Neural progenitor cell (in vitro differentiated cells): ENCODE data around the gene ITSN1. TPM values are rescaled to one million over a fixed set of nuclear protein-coding genes. Genes with fewer than 3 reads are reported as not detected.
A peak's percentile ranks its signal among the peaks of the same experiment; 100 is the strongest.
"Not testable (repeated sequence)": the region's sequence is repeated elsewhere in the genome, so short reads cannot be mapped to it uniquely, and the experiment has no call there.

Experiments used
- DNase-seq: peaks from one replicate; pipeline ENCODE4 v3.0.0-alpha.2; 2016; ENCODE audit warnings: low spot score
- H2AFZ ChIP-seq: fragments of 200-600 bp; sonication (generic); replicated peaks from 2 replicates; pipeline ENCODE4 v1.6.1; 2016; ENCODE audit warnings: antibody characterized with exemption
- H3F3A ChIP-seq: fragments of 200-600 bp; sonication (generic); 2 replicates; pipeline ENCODE4 v1.6.1; 2016; ENCODE audit warnings: antibody characterized with exemption, low read depth
- H3K27ac ChIP-seq: fragments of 200-600 bp; sonication (generic); 2 replicates; pipeline ENCODE4 v1.5.1; 2016; ENCODE audit warnings: mild to moderate bottlenecking
- H3K27me3 ChIP-seq: fragments of 200-600 bp; sonication (generic); 2 replicates; pipeline ENCODE4 v1.6.1; 2016; ENCODE audit warnings: mild to moderate bottlenecking, moderate library complexity
- H3K36me3 ChIP-seq: fragments of 200-600 bp; sonication (generic); 2 replicates; pipeline ENCODE4 v1.5.1; 2016
- H3K4me1 ChIP-seq: fragments of 200-600 bp; sonication (generic); 2 replicates; pipeline ENCODE4 v1.6.1; 2016; ENCODE audit warnings: mixed run types
- H3K4me2 ChIP-seq: fragments of 200-600 bp; sonication (generic); 2 replicates; pipeline ENCODE4 v1.6.1; 2016
- H3K4me3 ChIP-seq: fragments of 200-600 bp; sonication (generic); 2 replicates; pipeline ENCODE4 v1.5.1; 2016
- H3K79me2 ChIP-seq: fragments of 200-600 bp; sonication (generic); 2 replicates; pipeline ENCODE4 v1.6.1; 2016; ENCODE audit warnings: low read depth
- H3K9ac ChIP-seq: fragments of 200-600 bp; sonication (generic); 2 replicates; pipeline ENCODE4 v1.6.1; 2016
- H3K9me3 ChIP-seq: fragments of 200-600 bp; sonication (generic); 2 replicates; pipeline ENCODE4 v1.5.1; 2016; ENCODE audit warnings: low read depth
- H4K20me1 ChIP-seq: fragments of 200-600 bp; sonication (generic); 2 replicates; pipeline ENCODE4 v1.6.1; 2016; ENCODE audit warnings: low read depth
- H3K27ac Mint-ChIP-seq: 3 replicates; pipeline ENCODE4 v1.8.0; 2021; ENCODE audit warnings: mixed read lengths
- H3K27me3 Mint-ChIP-seq: 2 replicates; pipeline ENCODE4 v1.8.0; 2022; ENCODE audit warnings: low read depth, mild to moderate bottlenecking, inconsistent platforms, moderate library complexity, mixed read lengths; ENCODE audit not compliant: insufficient read depth
- H3K36me3 Mint-ChIP-seq: 3 replicates; pipeline ENCODE4 v1.8.0; 2021; ENCODE audit warnings: mixed read lengths
- H3K4me1 Mint-ChIP-seq: 3 replicates; pipeline ENCODE4 v1.8.0; 2021; ENCODE audit warnings: mixed read lengths
- H3K4me3 Mint-ChIP-seq: 3 replicates; pipeline ENCODE4 v1.8.0; 2021; ENCODE audit warnings: mild to moderate bottlenecking, moderate library complexity, mixed read lengths
- H3K9me3 Mint-ChIP-seq: 3 replicates; pipeline ENCODE4 v1.8.0; 2020; ENCODE audit warnings: mixed read lengths
- EZH2 ChIP-seq: fragments of 200-600 bp; sonication (generic); IDR thresholded peaks from 2 replicates; pipeline ENCODE4 v1.6.1; 2017; ENCODE audit warnings: antibody characterized with exemption, mild to moderate bottlenecking, moderate library complexity
- EZH2phosphoT487 ChIP-seq: fragments of 200-600 bp; sonication (generic); IDR thresholded peaks from 2 replicates; pipeline ENCODE4 v1.6.1; 2017; ENCODE audit warnings: antibody characterized with exemption
- total RNA-seq: library from RNA; depleted of rRNA; stranded (reverse); fragments of >200 nt; gene quantifications from 2 replicates; pipeline ENCODE4 v1.2.3, GENCODE V29; 2015; ENCODE audit warnings: low replicate concordance
- TF ChIP-seq, protein P1 (sequence below): fragments of 200-600 bp; sonication (generic); IDR thresholded peaks from 2 replicates; pipeline ENCODE4 v1.5.1; 2017; ENCODE audit warnings: antibody characterized with exemption, mild to moderate bottlenecking

Gene ITSN1
- total RNA-seq, 1 donor from 2014 or later, result 136 TPM

DNA sequence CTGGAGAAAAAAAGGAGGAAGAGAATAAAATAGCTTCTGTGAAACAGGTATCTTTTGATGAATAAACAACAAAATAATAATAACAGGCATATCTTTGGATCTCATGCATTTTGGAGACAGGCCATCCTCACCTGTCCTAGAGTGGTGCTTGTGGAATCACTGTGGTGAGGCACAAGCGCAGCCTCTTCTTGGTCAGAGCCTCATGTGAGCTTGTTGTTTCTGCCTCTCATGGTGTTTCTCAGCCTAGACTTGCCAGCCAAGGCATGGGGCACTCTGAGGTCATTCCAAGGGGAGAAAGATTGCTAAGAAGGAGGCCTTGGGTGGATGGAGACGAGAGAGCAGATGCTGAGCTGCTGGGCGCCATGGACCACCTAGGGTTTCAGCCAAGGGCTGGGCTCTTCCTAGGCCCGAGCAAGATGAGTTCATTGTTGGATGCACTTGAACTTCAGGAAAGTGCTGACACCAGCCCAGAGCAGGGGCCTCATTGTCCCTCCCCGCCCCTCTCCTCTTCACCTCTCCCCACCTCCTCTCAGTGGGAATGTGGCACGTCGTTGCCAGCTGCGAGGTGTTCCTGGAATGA lies 223.8 kb downstream of the ITSN1 start:
- TF ChIP-seq EZH2phosphoT487 (no peak), EZH2 (no peak)
- TF ChIP-seq, protein P1, sequence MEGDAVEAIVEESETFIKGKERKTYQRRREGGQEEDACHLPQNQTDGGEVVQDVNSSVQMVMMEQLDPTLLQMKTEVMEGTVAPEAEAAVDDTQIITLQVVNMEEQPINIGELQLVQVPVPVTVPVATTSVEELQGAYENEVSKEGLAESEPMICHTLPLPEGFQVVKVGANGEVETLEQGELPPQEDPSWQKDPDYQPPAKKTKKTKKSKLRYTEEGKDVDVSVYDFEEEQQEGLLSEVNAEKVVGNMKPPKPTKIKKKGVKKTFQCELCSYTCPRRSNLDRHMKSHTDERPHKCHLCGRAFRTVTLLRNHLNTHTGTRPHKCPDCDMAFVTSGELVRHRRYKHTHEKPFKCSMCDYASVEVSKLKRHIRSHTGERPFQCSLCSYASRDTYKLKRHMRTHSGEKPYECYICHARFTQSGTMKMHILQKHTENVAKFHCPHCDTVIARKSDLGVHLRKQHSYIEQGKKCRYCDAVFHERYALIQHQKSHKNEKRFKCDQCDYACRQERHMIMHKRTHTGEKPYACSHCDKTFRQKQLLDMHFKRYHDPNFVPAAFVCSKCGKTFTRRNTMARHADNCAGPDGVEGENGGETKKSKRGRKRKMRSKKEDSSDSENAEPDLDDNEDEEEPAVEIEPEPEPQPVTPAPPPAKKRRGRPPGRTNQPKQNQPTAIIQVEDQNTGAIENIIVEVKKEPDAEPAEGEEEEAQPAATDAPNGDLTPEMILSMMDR, result no peak
- H3F3A ChIP-seq, result no peaks in the 10 kb centered on the region
- H3K27ac ChIP-seq, result no peak overlapping the region
- no peak for DNase-seq
- no peak overlapping the region for H3K9ac ChIP-seq
- H3K4me3 Mint-ChIP-seq, result no peak overlapping the region
- no peaks in the 10 kb centered on the region for H3K9me3 ChIP-seq
- H3K36me3 Mint-ChIP-seq, result peaks cover 5% of the 10 kb centered on the region
- no peaks in the 10 kb centered on the region for H4K20me1 ChIP-seq
- no peaks in the 10 kb centered on the region for H3K36me3 ChIP-seq
- no peaks in the 10 kb centered on the region for H3K4me1 Mint-ChIP-seq
- peaks cover 7% of the 10 kb centered on the region for H3K27me3 Mint-ChIP-seq
- H2AFZ ChIP-seq, result no peak overlapping the region
- peaks cover 5% of the 10 kb centered on the region for H3K9me3 Mint-ChIP-seq
- H3K27me3 ChIP-seq, result no peaks in the 10 kb centered on the region
- no peaks in the 10 kb centered on the region for H3K4me1 ChIP-seq
- no peak overlapping the region for H3K4me3 ChIP-seq
- no peaks in the 10 kb centered on the region for H3K79me2 ChIP-seq
- no peak overlapping the region for H3K27ac Mint-ChIP-seq
- H3K4me2 ChIP-seq, result no peak overlapping the region

DNA sequence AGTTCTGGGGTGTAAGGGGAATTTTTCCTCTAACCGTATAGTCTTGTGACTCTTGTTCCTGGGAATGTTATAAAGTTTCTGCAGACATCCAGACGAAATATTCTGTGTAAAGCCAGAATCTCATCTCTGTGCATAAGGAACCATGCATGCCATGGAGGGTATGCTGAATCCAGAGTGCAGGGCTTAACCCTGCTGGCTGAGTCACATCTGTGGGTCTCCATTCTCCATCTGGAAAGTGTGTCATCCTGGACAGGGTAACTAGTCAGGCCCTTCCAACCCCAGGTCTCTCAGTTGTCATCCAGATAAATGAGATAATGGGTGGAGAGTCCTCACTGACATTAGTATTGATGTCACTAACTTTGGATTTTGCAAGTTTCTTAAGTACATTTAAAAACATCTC lies 224.5 kb downstream of the ITSN1 start:
- no peaks in the 10 kb centered on the region for H3K79me2 ChIP-seq
- H3K36me3 ChIP-seq, result no peaks in the 10 kb centered on the region
- H3K9me3 ChIP-seq, result no peaks in the 10 kb centered on the region
- H3K27me3 Mint-ChIP-seq, result peaks cover 7% of the 10 kb centered on the region
- H3K4me2 ChIP-seq, result no peak overlapping the region
- H3K4me3 ChIP-seq, result no peak overlapping the region
- no peak for DNase-seq
- no peaks in the 10 kb centered on the region for H3K4me1 Mint-ChIP-seq
- H3K4me1 ChIP-seq, result no peaks in the 10 kb centered on the region
- no peak overlapping the region for H3K9ac ChIP-seq
- H3K36me3 Mint-ChIP-seq, result peaks cover 5% of the 10 kb centered on the region
- H3K27ac ChIP-seq, result no peak overlapping the region
- H3K27ac Mint-ChIP-seq, result no peak overlapping the region
- peaks cover 5% of the 10 kb centered on the region for H3K9me3 Mint-ChIP-seq
- H2AFZ ChIP-seq, result no peak overlapping the region
- no peak overlapping the region for H3K4me3 Mint-ChIP-seq
- TF ChIP-seq, protein P1, result no peak
- TF ChIP-seq EZH2 (no peak), EZH2phosphoT487 (no peak)
- no peaks in the 10 kb centered on the region for H4K20me1 ChIP-seq
- no peaks in the 10 kb centered on the region for H3F3A ChIP-seq
- no peaks in the 10 kb centered on the region for H3K27me3 ChIP-seq

DNA sequence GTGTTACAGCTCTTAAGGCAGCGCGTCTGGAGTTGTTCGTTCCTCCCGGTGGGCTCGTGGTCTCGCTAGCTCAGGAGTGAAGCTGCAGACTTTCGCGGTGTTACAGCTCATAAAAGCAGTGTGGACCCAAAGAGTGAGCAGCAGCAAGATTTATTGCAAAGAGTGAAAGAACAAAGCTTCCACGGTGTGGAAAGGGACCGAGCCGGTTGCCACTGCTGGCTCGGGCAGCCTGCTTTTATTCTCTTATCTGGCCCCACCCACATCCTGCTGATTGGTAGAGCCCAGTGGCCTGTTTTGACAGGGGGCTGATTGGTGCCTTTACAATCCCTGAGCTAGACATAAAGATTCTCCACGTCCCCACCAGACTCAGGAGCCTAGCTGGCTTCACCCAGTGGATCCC lies 225.6 kb downstream of the ITSN1 start:
- H3K9ac ChIP-seq, H3K79me2 ChIP-seq, H3K4me3 Mint-ChIP-seq, H3K36me3 Mint-ChIP-seq, H3K4me1 ChIP-seq, H3K9me3 Mint-ChIP-seq, H3K27me3 Mint-ChIP-seq, H3K36me3 ChIP-seq, H3K27me3 ChIP-seq, H2AFZ ChIP-seq, H3K4me3 ChIP-seq, H4K20me1 ChIP-seq, H3K27ac ChIP-seq, H3K9me3 ChIP-seq, DNase-seq, H3F3A ChIP-seq, H3K4me1 Mint-ChIP-seq, H3K4me2 ChIP-seq: not testable (repeated sequence)
- H3K27ac Mint-ChIP-seq, result peak overlapping the region; percentile 90

DNA sequence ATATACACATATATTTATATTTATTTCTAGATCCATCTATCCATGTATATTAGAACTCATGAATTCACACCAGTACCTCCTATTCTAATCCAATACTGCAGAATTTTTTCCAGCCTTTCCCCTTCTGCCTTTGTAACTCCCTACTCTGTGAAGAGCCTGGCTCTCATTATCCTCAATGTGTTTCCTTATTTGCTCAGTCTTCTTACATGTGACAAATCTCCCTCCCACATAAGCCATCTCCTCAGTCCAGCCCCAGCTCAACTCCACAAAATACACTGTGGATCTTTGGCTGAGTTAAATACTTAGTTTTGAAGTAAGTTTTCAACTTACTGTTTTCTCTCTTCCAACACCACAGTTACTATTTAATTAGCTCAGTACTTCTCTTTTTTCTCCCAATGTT lies 227.6 kb downstream of the ITSN1 start:
- H3K36me3 ChIP-seq, result no peaks in the 10 kb centered on the region
- no peak overlapping the region for H3K4me3 ChIP-seq
- H3K4me2 ChIP-seq, result no peak overlapping the region
- peaks cover 4% of the 10 kb centered on the region for H3K27me3 Mint-ChIP-seq
- H3K4me3 Mint-ChIP-seq, result no peak overlapping the region
- H3K27ac Mint-ChIP-seq, result no peak overlapping the region
- no peaks in the 10 kb centered on the region for H3K4me1 ChIP-seq
- no peak for DNase-seq
- no peaks in the 10 kb centered on the region for H3F3A ChIP-seq
- H3K79me2 ChIP-seq, result no peaks in the 10 kb centered on the region
- H3K9me3 Mint-ChIP-seq, result peaks cover 5% of the 10 kb centered on the region
- no peak overlapping the region for H3K9ac ChIP-seq
- no peaks in the 10 kb centered on the region for H4K20me1 ChIP-seq
- H3K36me3 Mint-ChIP-seq, result peaks cover 5% of the 10 kb centered on the region
- H3K9me3 ChIP-seq, result no peaks in the 10 kb centered on the region
- no peaks in the 10 kb centered on the region for H3K4me1 Mint-ChIP-seq
- H3K27ac ChIP-seq, result no peak overlapping the region
- no peak for TF ChIP-seq EZH2
- TF ChIP-seq, protein P1, result no peak
- TF ChIP-seq EZH2phosphoT487, result no peak
- no peaks in the 10 kb centered on the region for H3K27me3 ChIP-seq
- H2AFZ ChIP-seq, result no peak overlapping the region
